OCI-LY1 (cell line): ENCODE data around the gene ESR2.

Experiments
- H2AFZ ChIP-seq: fragments of 200-600 bp; sonication (generic), shearing (Covaris generic); 2 replicates; pipeline ENCODE4 v1.6.0; 2014; ENCODE audit warnings: antibody characterized with exemption, mild to moderate bottlenecking, low read length
- H3F3A ChIP-seq: fragments of 200-600 bp; sonication (generic), shearing (Covaris generic); 2 replicates; pipeline ENCODE4 v1.6.0; 2014; ENCODE audit warnings: mild to moderate bottlenecking, antibody characterized with exemption, low read length, moderate library complexity; ENCODE audit not compliant: insufficient read depth
- H3K27ac ChIP-seq: fragments of 200-600 bp; sonication (generic); 2 replicates; pipeline ENCODE4 v1.5.1; 2014; ENCODE audit warnings: low read length, mixed run types, mild to moderate bottlenecking, low read depth; ENCODE audit not compliant: poor library complexity, severe bottlenecking
- H3K27me3 ChIP-seq: fragments of 200-600 bp; sonication (generic); 2 replicates; pipeline ENCODE4 v1.6.0; 2014; ENCODE audit warnings: antibody characterized with exemption, mild to moderate bottlenecking, low read length, moderate library complexity; ENCODE audit not compliant: insufficient read depth
- H3K36me3 ChIP-seq: fragments of 200-600 bp; sonication (generic); 2 replicates; pipeline ENCODE4 v1.6.1; 2014; ENCODE audit warnings: mild to moderate bottlenecking, antibody characterized with exemption, low read length, moderate library complexity, mixed read lengths; ENCODE audit not compliant: insufficient read depth
- H3K4me1 ChIP-seq: fragments of 200-600 bp; sonication (generic); 2 replicates; pipeline ENCODE4 v1.5.1; 2014; ENCODE audit warnings: mild to moderate bottlenecking, low read length, moderate library complexity; ENCODE audit not compliant: insufficient read depth, severe bottlenecking
- H3K4me2 ChIP-seq: fragments of 200-600 bp; sonication (generic), shearing (Covaris generic); 2 replicates; pipeline ENCODE4 v1.6.1; 2014; ENCODE audit warnings: low read length
- H3K4me3 ChIP-seq: fragments of 200-600 bp; sonication (generic); 2 replicates; pipeline ENCODE4 v1.5.1; 2014; ENCODE audit warnings: low read length, low read depth, mild to moderate bottlenecking, mixed read lengths; ENCODE audit not compliant: poor library complexity, severe bottlenecking
- H3K79me2 ChIP-seq: fragments of 200-600 bp; shearing (Covaris generic); 2 replicates; pipeline ENCODE4 v1.6.1; 2016; ENCODE audit warnings: mixed run types, low read length, mixed read lengths; ENCODE audit not compliant: insufficient read depth
- H3K9ac ChIP-seq: fragments of 200-600 bp; sonication (generic), shearing (Covaris generic); 2 replicates; pipeline ENCODE4 v1.6.1; 2014; ENCODE audit warnings: mild to moderate bottlenecking, low read length, mixed read lengths
- H3K9me2 ChIP-seq: fragments of 200-600 bp; sonication (generic), shearing (Covaris generic); 2 replicates; pipeline ENCODE4 v1.6.1; 2014; ENCODE audit warnings: low read depth, mild to moderate bottlenecking, low read length, mixed read lengths
- H3K9me3 ChIP-seq: fragments of 200-600 bp; shearing (Covaris generic); 2 replicates; pipeline ENCODE4 v1.6.1; 2014; ENCODE audit warnings: low read length, mixed read lengths
- H4K20me1 ChIP-seq: fragments of 200-600 bp; sonication (generic), shearing (Covaris generic); 2 replicates; pipeline ENCODE4 v1.6.0; 2016; ENCODE audit warnings: mild to moderate bottlenecking, low read length; ENCODE audit not compliant: insufficient read depth
- EZH2 ChIP-seq: fragments of 200-600 bp; sonication (generic), shearing (Covaris generic); IDR thresholded peaks from 2 replicates; pipeline ENCODE4 v1.8.0; 2017; ENCODE audit warnings: borderline replicate concordance, mixed run types, mild to moderate bottlenecking, antibody characterized with exemption, low read length, moderate library complexity, mixed read lengths
- TF ChIP-seq, protein P1 (sequence below): fragments of 200-600 bp; sonication (generic), shearing (Covaris generic); IDR thresholded peaks from 2 replicates; pipeline ENCODE4 v1.5.1; 2017; ENCODE audit warnings: mild to moderate bottlenecking, antibody characterized with exemption, low read length, moderate library complexity, mixed read lengths

ESR2 gene

DNA sequence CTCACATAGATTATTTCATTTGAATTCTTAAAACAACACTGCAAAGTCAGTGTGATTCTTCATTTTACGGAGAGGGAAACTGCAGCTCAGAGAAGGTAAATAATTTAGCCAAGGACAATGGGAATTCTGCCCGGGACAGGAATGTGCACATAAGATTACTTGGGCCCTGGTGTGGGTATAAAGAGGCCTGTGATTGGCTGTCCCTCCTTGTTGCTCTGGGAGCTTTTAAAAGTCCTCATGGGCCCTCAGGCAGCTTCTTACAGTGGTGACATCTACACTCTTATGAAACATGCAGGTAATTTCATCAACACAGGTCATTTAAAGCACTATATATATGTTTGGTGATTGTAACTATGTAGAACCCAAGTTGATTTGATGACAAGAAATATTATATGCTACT, 100.3 kb downstream of the ESR2 start:
- Histone ChIP-seq H3K9me3 (no peaks in the 10 kb centered on the region), H3K79me2 (no peaks in the 10 kb centered on the region), H3K27ac (peak overlapping the region; percentile 100), H3K4me1 (peaks cover 52% of the 10 kb centered on the region), H4K20me1 (no peaks in the 10 kb centered on the region), H3K9ac (no peak overlapping the region; the same call in 1 of the 2 replicates), H3K4me3 (no peak overlapping the region), H3F3A (no peaks in the 10 kb centered on the region), H3K36me3 (peaks cover 44% of the 10 kb centered on the region), H3K27me3 (no peaks in the 10 kb centered on the region), H3K9me2 (no peaks in the 10 kb centered on the region), H3K4me2 (no peak overlapping the region), H2AFZ (no peak overlapping the region)
- TF ChIP-seq EZH2 = no peak
- TF ChIP-seq, protein P1, sequence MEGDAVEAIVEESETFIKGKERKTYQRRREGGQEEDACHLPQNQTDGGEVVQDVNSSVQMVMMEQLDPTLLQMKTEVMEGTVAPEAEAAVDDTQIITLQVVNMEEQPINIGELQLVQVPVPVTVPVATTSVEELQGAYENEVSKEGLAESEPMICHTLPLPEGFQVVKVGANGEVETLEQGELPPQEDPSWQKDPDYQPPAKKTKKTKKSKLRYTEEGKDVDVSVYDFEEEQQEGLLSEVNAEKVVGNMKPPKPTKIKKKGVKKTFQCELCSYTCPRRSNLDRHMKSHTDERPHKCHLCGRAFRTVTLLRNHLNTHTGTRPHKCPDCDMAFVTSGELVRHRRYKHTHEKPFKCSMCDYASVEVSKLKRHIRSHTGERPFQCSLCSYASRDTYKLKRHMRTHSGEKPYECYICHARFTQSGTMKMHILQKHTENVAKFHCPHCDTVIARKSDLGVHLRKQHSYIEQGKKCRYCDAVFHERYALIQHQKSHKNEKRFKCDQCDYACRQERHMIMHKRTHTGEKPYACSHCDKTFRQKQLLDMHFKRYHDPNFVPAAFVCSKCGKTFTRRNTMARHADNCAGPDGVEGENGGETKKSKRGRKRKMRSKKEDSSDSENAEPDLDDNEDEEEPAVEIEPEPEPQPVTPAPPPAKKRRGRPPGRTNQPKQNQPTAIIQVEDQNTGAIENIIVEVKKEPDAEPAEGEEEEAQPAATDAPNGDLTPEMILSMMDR = no peak

DNA sequence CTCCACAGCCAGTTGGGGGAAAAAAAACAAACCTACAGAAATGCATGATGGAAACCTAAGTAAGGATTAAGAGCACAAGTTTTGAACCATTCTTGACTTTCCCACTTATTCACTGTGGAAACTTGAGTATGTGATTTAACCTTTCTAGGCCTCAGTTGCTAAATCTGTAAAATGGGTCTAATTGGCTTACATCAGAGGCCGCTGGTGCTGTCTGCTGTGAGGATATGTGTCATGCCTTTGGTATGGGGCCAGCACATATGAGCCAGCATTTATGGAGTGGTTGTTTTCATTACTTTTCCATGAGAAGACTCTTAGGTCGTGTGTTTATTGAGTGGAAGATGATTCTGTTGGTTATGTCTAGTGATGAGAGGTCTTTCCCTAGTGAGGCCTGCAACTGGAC, 102.4 kb downstream of the ESR2 start:
- no peaks in the 10 kb centered on the region for H3K9me3 ChIP-seq
- peaks cover 32% of the 10 kb centered on the region for H3K4me1 ChIP-seq
- H3K36me3 ChIP-seq = peaks cover 62% of the 10 kb centered on the region

DNA sequence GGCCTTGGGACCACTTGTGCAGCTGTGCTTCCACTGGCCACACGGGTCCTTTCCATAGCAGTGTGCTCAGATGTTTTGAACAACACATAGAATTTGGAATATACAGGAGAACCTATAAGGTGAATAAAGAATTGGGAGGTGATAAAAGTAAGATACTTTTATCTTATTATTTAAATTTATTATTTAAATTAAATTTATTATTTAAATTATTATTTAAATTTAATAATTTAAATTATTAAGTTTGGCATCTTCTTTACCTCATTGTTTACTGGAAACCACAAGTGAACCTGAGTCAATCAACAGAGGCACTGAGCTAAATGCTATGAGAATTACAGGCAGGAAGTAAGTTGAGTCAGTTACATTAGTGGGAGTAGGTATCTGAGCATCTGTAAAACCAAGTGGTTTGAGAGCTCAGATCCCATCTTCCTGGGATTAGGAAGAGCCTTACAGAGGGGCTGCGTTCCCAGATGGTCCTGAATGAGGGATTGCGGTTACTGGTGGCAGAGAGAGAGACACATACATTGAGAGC, 103.1 kb downstream of the ESR2 start:
- TF ChIP-seq EZH2 = no peak
- TF ChIP-seq, protein P1 = no peak
- peak overlapping the region; percentile 9 for H3K27ac ChIP-seq

More for the DNA sequence above, 102.4 kb downstream of the ESR2 start:
- H2AFZ ChIP-seq = no peak overlapping the region
- H3K9ac ChIP-seq = no peak overlapping the region
- H3K9me2 ChIP-seq = no peaks in the 10 kb centered on the region
- H3K27me3 ChIP-seq = no peaks in the 10 kb centered on the region
- H4K20me1 ChIP-seq = no peaks in the 10 kb centered on the region
- no peaks in the 10 kb centered on the region for H3F3A ChIP-seq
- TF ChIP-seq, protein P1 = no peak
- no peak for TF ChIP-seq EZH2
- peak overlapping the region; percentile 9 for H3K27ac ChIP-seq
- H3K4me3 ChIP-seq = no peak overlapping the region
- no peaks in the 10 kb centered on the region for H3K79me2 ChIP-seq
- H3K4me2 ChIP-seq = no peak overlapping the region

More for the DNA sequence above, 103.1 kb downstream of the ESR2 start:
- Histone ChIP-seq H3K27me3 (no peaks in the 10 kb centered on the region), H3F3A (no peaks in the 10 kb centered on the region), H3K9ac (no peak overlapping the region), H3K4me1 (peaks cover 24% of the 10 kb centered on the region), H3K36me3 (peaks cover 70% of the 10 kb centered on the region), H2AFZ (no peak overlapping the region), H4K20me1 (no peaks in the 10 kb centered on the region), H3K9me3 (no peaks in the 10 kb centered on the region), H3K9me2 (no peaks in the 10 kb centered on the region), H3K79me2 (no peaks in the 10 kb centered on the region), H3K4me3 (no peak overlapping the region), H3K4me2 (no peak overlapping the region)
